ENCODE results near the gene LYRM4. TPM values are rescaled to one million over a fixed set of nuclear protein-coding genes. Genes with fewer than 3 reads are reported as not detected.

The LYRM4 gene
- total RNA-seq, 8 experiments from 2014 or later: 25.8 to 38.4 (median 32.7) TPM

DNA sequence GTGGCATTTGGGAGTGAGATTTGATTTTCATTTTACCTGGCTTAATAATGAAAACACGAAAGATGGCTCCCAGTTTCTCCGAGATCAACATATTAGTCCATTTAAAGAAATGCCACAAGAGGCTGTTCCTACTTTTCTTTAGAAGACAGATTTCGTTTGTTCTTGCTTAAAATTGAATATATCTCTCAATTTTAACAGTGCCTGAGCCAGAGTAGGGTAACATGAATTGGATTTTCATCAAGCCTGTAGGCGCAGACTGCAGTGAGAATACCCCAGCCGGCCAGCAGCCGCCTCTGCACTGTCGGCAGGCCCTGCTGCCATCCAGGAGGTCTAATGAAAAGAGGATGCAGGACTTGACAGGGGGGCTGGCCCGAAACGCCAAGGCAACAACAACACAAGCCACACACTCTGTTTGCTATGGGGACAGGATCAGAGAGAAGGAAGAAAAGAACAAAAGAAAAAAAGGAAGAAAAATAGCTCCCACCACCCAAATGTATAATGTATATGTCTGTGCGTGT, 103.1 kb downstream of the LYRM4 start:
- 34 to 61% (median 43%) methylated on average over 2 to 10 of the region's 10 CpGs for WGBS, 10 experiments
- in situ Hi-C loops (cut with MboI; ENCODE audit: low pct_unique_long_range_greater_than_20kb in 2 of 9, low sequenced_read_pairs in 9 of 9, unreplicated experiment in 9 of 9): loop anchor here in 1 of 9 experiments (25.0 kb wide), 1 partner anchor 1380 kb away; no protein-coding TSS in a partner anchor
- Histone ChIP-seq H3K4me3 (no peak overlapping the region), H3K4me1 (replicated peaks in 1 of 2) (peaks cover 33 to 38% of the 10 kb centered on the region in 2 donors), H3K27ac (peak overlapping the region in 1 of 2 donors; percentile 11)
- ATAC-seq (replicated peaks in 6 of 8): peak in 6 of 8 experiments; percentile 67 to 83 (median 78)

- 35 to 90% (median 57%) methylated on average over 1 to 3 of the region's 5 CpGs; no CpG with 5 or more reads in 1 of the 10 experiments for WGBS, 10 experiments
- H3K4me3 ChIP-seq: no peak overlapping the region
- H3K27ac ChIP-seq: peak overlapping the region; percentile 29 to 45
- in situ Hi-C loops (cut with MboI; ENCODE audit: low pct_unique_long_range_greater_than_20kb in 2 of 9, low sequenced_read_pairs in 9 of 9, unreplicated experiment in 9 of 9): loop anchor here in 1 of 9 experiments (25.0 kb wide), 1 partner anchor 1381 kb away; no protein-coding TSS in a partner anchor
- ATAC-seq (replicated peaks in 6 of 8): peak in 5 of 8 experiments; percentile 16 to 65 (median 46)
- H3K4me1 ChIP-seq (replicated peaks in 1 of 2): peaks cover 38% of the 10 kb centered on the region in 2 donors
Measured at GRCh38 chr6:5156627-5157026, 104.1 kb downstream of the LYRM4 start.

DNA sequence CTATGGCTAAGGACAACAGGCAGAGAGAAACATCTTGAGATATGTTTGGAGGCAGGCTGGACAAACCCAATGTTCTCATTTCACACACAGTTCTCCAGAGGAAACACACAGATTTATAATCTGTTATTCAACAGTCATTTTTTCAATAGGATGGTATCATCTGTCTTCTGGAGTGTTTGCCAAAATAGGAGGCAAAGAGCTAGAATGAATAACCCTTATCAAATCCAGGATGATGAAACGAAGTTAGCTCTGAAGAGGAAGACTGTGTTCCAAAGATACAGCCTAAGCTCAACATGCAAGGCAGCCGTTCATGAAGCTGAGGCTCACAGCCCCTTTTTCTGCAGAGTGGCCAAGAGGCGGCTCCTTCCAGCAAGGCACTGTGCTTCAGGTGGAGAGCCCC, 104.8 kb downstream of the LYRM4 start:
- 67 to 100% (median 80%) methylated on average over 1 to 3 of the region's 3 CpGs; no CpG with 5 or more reads in 6 of the 10 experiments for WGBS, 10 experiments
- H3K4me1 ChIP-seq (replicated peaks in 1 of 2): peaks cover 38% of the 10 kb centered on the region in 2 donors
- ATAC-seq (replicated peaks in 6 of 8): no peak
- H3K27ac ChIP-seq: no peak overlapping the region
- in situ Hi-C loops (cut with MboI; ENCODE audit: low pct_unique_long_range_greater_than_20kb in 2 of 9, low sequenced_read_pairs in 9 of 9, unreplicated experiment in 9 of 9): loop anchor here in 1 of 9 experiments (25.0 kb wide), 1 partner anchor 1381 kb away; no protein-coding TSS in a partner anchor
- no peak overlapping the region for H3K4me3 ChIP-seq

- ATAC-seq (replicated peaks in 6 of 8): no peak
- WGBS, 10 experiments: 80 to 100% (median 100%) methylated on average over 1 to 3 of the region's 5 CpGs; no CpG with 5 or more reads in 3 of the 10 experiments
- peaks cover 38 to 50% of the 10 kb centered on the region in 2 donors for H3K4me1 ChIP-seq (replicated peaks in 1 of 2)
- no peak overlapping the region for H3K27ac ChIP-seq
- no peak overlapping the region for H3K4me3 ChIP-seq
- in situ Hi-C loops (cut with MboI; ENCODE audit: low pct_unique_long_range_greater_than_20kb in 2 of 9, low sequenced_read_pairs in 9 of 9, unreplicated experiment in 9 of 9): loop anchor here in 1 of 9 experiments (25.0 kb wide), 1 partner anchor 1384 kb away; no protein-coding TSS in a partner anchor
Measured at GRCh38 chr6:5153186-5153585, 107.6 kb downstream of the LYRM4 start.

DNA sequence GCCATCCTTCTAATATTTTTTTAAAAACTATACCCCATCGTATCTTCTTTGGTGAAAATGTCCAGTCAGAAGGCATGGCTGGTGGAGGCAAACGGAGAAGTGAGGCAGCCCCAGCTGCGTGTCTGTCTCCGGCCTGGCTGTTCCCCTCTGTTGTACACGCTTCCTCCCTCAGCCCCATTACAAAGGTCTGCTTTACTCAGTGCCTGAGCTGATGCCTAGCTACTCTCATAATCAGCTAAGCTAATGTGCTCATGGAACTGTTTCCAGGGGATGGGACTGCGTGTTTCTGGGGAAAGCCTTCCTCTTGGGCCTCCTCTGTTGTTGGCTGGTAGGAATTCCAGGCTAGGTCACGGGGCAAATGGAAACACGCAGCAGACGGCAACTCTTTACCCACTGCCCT, 108.3 kb downstream of the LYRM4 start:
- Histone ChIP-seq H3K4me1 (replicated peaks in 1 of 2) (peaks cover 31 to 43% of the 10 kb centered on the region in 2 donors), H3K27ac (no peak overlapping the region), H3K4me3 (no peak overlapping the region)
- peak in 7 of 8 experiments; percentile 22 to 95 (median 74) for ATAC-seq (replicated peaks in 6 of 8)
- WGBS, 10 experiments: 80 to 100% (median 83%) methylated on average over 1 to 7 of the region's 9 CpGs; no CpG with 5 or more reads in 4 of the 10 experiments
- in situ Hi-C loops (cut with MboI; ENCODE audit: low pct_unique_long_range_greater_than_20kb in 2 of 9, low sequenced_read_pairs in 9 of 9, unreplicated experiment in 9 of 9): loop anchor here in 1 of 9 experiments (25.0 kb wide), 1 partner anchor 1385 kb away; no protein-coding TSS in a partner anchor

DNA sequence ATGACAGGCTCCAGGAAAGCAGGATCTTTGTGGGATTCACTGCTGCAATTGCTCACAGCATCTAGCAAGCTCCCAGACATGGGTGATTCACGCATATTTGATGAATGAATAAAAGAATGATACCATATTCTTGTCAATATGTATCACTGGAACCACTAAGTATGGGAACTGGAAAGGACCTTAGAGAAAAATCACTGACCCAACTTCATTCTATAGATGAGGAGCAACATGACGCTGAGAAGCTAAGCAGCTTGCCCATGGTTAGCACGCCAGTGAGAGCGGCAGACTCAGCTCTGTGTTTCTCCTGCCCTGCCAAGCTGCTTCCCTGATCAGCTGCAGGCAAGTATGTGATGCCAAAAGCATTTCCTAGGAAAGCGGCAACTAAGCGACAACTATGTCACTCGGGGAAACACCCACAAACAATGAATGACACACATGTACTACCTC, 108.8 kb downstream of the LYRM4 start:
- 10 to 95% (median 55%) methylated on average over 1 to 4 of the region's 7 CpGs; no CpG with 5 or more reads in 3 of the 10 experiments for WGBS, 10 experiments
- H3K4me1 ChIP-seq (replicated peaks in 1 of 2): peaks cover 27 to 38% of the 10 kb centered on the region in 2 donors
- ATAC-seq (replicated peaks in 6 of 8): peak in 5 of 8 experiments; percentile 40 to 89 (median 66)
- in situ Hi-C loops (cut with MboI; ENCODE audit: low pct_unique_long_range_greater_than_20kb in 2 of 9, low sequenced_read_pairs in 9 of 9, unreplicated experiment in 9 of 9): loop anchor here in 1 of 9 experiments (25.0 kb wide), 1 partner anchor 1385 kb away; no protein-coding TSS in a partner anchor
- no peak overlapping the region for H3K27ac ChIP-seq
- no peak overlapping the region for H3K4me3 ChIP-seq

GRCh38 chr6:5151360-5151954, 109.3 kb downstream of the LYRM4 start:
- 43 to 100% (median 94%) methylated on average over 1 to 6 of the region's 9 CpGs; no CpG with 5 or more reads in 2 of the 10 experiments for WGBS, 10 experiments
- Histone ChIP-seq H3K4me3 (no peak overlapping the region), H3K27ac (no peak overlapping the region), H3K4me1 (replicated peaks in 1 of 2) (peaks cover 27 to 38% of the 10 kb centered on the region in 2 donors)
- ATAC-seq (replicated peaks in 6 of 8): no peak
- in situ Hi-C loops (cut with MboI; ENCODE audit: low pct_unique_long_range_greater_than_20kb in 2 of 9, low sequenced_read_pairs in 9 of 9, unreplicated experiment in 9 of 9): loop anchor here in 1 of 9 experiments (25.0 kb wide), 1 partner anchor 1386 kb away; no protein-coding TSS in a partner anchor

GRCh38 chr6:5150551-5151075, 110.1 kb downstream of the LYRM4 start:
- no peak overlapping the region for H3K4me3 ChIP-seq
- H3K4me1 ChIP-seq (replicated peaks in 1 of 2): peaks cover 27 to 36% of the 10 kb centered on the region in 2 donors
- WGBS, 10 experiments: 59 to 96% (median 79%) methylated on average over 2 to 3 of the region's 3 CpGs; no CpG with 5 or more reads in 3 of the 10 experiments
- ATAC-seq (replicated peaks in 6 of 8): no peak
- H3K27ac ChIP-seq: no peak overlapping the region
- in situ Hi-C loops (cut with MboI; ENCODE audit: low pct_unique_long_range_greater_than_20kb in 2 of 9, low sequenced_read_pairs in 9 of 9, unreplicated experiment in 9 of 9): loop anchor here in 1 of 9 experiments (25.0 kb wide), 1 partner anchor 1387 kb away; no protein-coding TSS in a partner anchor

DNA sequence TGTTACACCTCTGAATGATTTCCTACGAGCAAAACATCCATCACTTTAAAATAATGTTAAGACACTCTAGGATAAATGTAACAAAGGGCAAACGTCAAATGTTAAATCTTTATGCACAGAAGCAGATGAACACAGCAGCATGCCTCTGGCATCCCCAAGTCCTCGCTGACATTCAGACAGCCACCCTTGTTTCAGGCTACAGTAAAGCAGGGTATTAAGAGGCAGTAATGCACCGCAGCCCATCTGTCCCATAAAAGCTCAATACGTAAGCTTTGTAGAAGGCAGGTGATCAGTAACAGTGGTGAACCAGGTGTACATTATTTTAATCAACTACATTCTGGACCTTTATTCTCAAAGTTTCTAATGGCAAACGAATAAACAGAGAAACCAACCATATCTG, 110.9 kb downstream of the LYRM4 start:
- peaks cover 27 to 34% of the 10 kb centered on the region in 2 donors for H3K4me1 ChIP-seq (replicated peaks in 1 of 2)
- ATAC-seq (replicated peaks in 6 of 8): no peak
- no peak overlapping the region for H3K4me3 ChIP-seq
- no peak overlapping the region for H3K27ac ChIP-seq
- 29 to 82% (median 80%) methylated on average over 1 to 6 of the region's 6 CpGs; no CpG with 5 or more reads in 1 of the 10 experiments for WGBS, 10 experiments
- in situ Hi-C loops (cut with MboI; ENCODE audit: low pct_unique_long_range_greater_than_20kb in 2 of 9, low sequenced_read_pairs in 9 of 9, unreplicated experiment in 9 of 9): loop anchor here in 2 of 9 experiments (25.0 kb wide), 2 partner anchors 237 to 1387 kb away; no protein-coding TSS in a partner anchor

- in situ Hi-C loops (cut with MboI; ENCODE audit: low pct_unique_long_range_greater_than_20kb in 2 of 9, low sequenced_read_pairs in 9 of 9, unreplicated experiment in 9 of 9): loop anchor here in 1 of 9 experiments (25.0 kb wide), 1 partner anchor 238 kb away; no protein-coding TSS in a partner anchor
- no peak for ATAC-seq (replicated peaks in 6 of 8)
- Histone ChIP-seq H3K27ac (no peak overlapping the region), H3K4me3 (no peak overlapping the region), H3K4me1 (replicated peaks in 1 of 2) (peaks cover 27 to 35% of the 10 kb centered on the region in 2 donors)
- WGBS, 10 experiments: 60 to 100% (median 88%) methylated on average over 1 to 6 of the region's 6 CpGs; no CpG with 5 or more reads in 2 of the 10 experiments
Measured at GRCh38 chr6:5149159-5149704, 111.5 kb downstream of the LYRM4 start.

DNA sequence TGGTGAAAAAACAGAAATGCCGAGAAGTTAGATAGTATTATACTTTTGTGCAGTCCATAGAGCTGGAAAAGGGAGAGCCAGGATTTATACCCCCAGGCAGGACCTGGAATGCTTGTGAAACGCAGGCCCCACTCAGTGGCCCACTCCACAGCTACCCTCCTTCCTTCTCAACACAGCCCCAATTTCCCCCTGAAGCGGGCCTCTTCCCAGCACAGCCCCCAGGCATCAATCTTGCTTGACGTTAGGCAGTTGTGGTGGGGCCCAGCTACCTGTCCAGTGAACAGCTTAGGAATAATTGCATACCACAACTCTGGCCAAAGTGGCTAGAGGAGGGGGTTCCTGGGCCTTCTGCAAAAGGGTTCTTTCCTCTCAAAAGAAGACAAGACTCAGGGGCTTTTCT, 114.4 kb downstream of the LYRM4 start:
- peak overlapping the region in 1 of 2 donors; percentile 56 for H3K27ac ChIP-seq
- peak in 5 of 8 experiments; percentile 15 to 41 (median 24) for ATAC-seq (replicated peaks in 6 of 8)
- WGBS, 10 experiments: 68 to 100% (median 71%) methylated on average over 1 to 4 of the region's 4 CpGs; no CpG with 5 or more reads in 6 of the 10 experiments
- H3K4me3 ChIP-seq: no peak overlapping the region
- peaks cover 31 to 37% of the 10 kb centered on the region in 2 donors for H3K4me1 ChIP-seq (replicated peaks in 1 of 2)
- in situ Hi-C loops (cut with MboI; ENCODE audit: low pct_unique_long_range_greater_than_20kb in 2 of 9, low sequenced_read_pairs in 9 of 9, unreplicated experiment in 9 of 9): loop anchor here in 1 of 9 experiments (25.0 kb wide), 1 partner anchor 241 kb away; no protein-coding TSS in a partner anchor

DNA sequence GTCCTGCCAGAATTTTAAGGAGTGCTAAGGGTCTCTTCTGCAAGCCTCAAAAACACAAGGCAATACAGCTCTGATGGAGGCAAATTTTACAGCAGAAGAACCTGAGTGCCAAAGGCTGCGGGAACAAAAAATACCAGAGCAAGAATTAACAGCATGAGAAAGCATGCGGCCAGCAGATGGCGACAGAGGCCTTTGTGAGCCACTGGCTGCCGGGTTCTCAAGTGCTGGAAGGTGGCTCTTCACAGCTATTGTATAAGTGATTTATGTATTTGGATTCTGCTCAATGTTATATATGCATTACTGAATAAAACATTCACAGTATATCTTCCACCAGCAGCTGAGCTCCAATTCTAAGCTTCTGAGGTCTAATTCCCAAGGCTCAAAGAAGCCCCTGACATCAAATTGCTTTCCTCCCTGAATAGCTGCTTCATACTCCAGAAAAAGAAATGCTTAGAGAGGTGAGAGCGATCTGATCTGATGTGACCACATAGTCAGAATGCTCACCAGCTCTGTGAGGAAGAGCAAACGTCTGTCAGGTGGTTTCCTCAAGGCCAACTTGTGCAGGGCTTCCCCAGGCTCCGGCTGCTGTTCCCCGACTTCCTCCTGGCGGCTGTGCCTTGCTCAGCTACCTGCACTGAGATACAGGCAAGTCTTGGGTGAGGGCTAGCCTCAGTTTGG, 117.0 kb downstream of the LYRM4 start:
- in situ Hi-C loops (cut with MboI; ENCODE audit: low pct_unique_long_range_greater_than_20kb in 2 of 9, low sequenced_read_pairs in 9 of 9, unreplicated experiment in 9 of 9): loop anchor here in 1 of 9 experiments (25.0 kb wide), 1 partner anchor 244 kb away; no protein-coding TSS in a partner anchor
- Histone ChIP-seq H3K27ac (peak overlapping the region; percentile 6 to 15), H3K4me1 (replicated peaks in 1 of 2) (peaks cover 20 to 24% of the 10 kb centered on the region in 2 donors), H3K4me3 (no peak overlapping the region)
- ATAC-seq (replicated peaks in 6 of 8): peak; percentile 86 to 97 (median 90)
- WGBS, 10 experiments: 0 to 75% (median 5%) methylated on average over 1 to 9 of the region's 9 CpGs; no CpG with 5 or more reads in 1 of the 10 experiments
